ENCODE data around the gene BORCS6. TPM values are rescaled to one million over a fixed set of nuclear protein-coding genes. Genes with fewer than 3 reads are reported as not detected.

The BORCS6 gene
- total and polyA plus RNA-seq, 9 of the 15 experiments (the other 6 are each of a cell fraction or from before 2014, with no cell fraction given) = 0.01 to 7.4 (median 2.3) TPM

DNA sequence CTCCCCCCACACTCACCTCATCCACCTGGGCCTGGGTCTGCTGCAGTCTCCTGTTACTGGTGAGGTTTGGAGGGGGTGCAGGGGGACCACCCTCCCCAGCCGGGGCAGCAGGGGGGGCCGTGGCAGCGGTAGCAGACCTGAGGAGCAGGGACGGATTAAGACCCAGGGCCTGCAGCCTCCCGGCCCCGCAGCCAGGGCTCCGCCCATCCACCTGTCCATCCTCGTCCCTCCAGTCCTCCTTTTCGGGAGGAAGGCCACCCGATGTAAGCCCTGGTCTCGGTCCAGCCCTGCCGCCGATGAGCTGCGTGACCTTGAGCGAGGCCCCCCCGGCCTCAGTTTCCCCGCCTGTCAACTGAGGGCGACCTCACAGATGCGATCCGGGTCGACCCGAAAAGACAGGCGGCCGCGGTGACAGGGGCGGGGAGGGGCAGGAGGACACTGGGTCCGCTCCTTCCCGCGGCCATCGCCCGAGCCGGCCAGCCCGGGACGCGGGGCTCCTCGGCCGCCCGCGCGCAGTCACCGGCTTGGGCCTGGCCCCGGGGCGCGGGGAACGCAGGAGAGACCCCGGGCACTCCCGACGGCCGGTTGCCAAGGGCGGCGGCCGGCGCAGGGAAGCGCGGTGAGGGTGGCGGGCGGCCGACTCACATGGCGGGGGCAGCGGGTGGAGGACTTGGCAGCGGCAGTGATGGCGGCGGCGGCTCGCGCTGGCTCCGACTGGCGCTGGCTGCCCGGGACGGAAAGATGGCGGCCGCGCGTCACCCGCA lies 27.6 kb downstream of the BORCS6 start, which contains the start of gene VAMP2:
Gene VAMP2 (minus strand): TSS at position 716 of the 764 bp plus-strand sequence. CDS start 69 bp downstream, at position 647.
- peak within 1 kb of the TSS; percentile 96 to 98 for H3K9ac ChIP-seq (ENCODE audit: insufficient read depth in 1 of 2, low read depth in 2 of 2, low read length in 2 of 2)
- H3K27me3 ChIP-seq (ENCODE audit: control insufficient read depth in 2 of 2, insufficient read depth in 2 of 2, low read length in 2 of 2) = no peaks in the 10 kb centered on the region
- intact Hi-C loops (cut with micrococcal nuclease) = no loop called here
- FAIRE-seq = no peak
- H3K36me3 ChIP-seq (ENCODE audit: control insufficient read depth, insufficient read depth, low read length) = peaks cover 29% of the 10 kb centered on the region; the same call in 2 of the 3 replicates
- H3K4me3 ChIP-seq = peak within 1 kb of the TSS; percentile 97
- ChIA-PET POLR2A (interaction anchor here (1.0 kb wide), 1 partner anchor 8 kb away, joined by 3 read pairs; no protein-coding TSS in a partner anchor), CTCF (ENCODE audit: low intra/inter-chr PET ratio) (interaction anchor here (1.1 kb wide), 1 partner anchor 24 kb away, joined by 3 read pairs; no protein-coding TSS in a partner anchor)
- 0% methylated on average over 36 of the region's 75 CpGs for WGBS (ENCODE audit: insufficient coverage, low coverage, missing lambda C conversion rate)
- peaks cover 31% of the 10 kb centered on the region for H3K79me2 ChIP-seq (ENCODE audit: control insufficient read depth, insufficient read depth, low read length)
- ATAC-seq = peak; percentile 60
- H3K27ac ChIP-seq (ENCODE audit: extremely low read depth, low read depth, low read length) = peak within 1 kb of the TSS; percentile 97
- peak within 1 kb of the TSS; percentile 81 for H2AFZ ChIP-seq (ENCODE audit: low read depth, low read length)
- H3K9me1 ChIP-seq (ENCODE audit: control insufficient read depth, insufficient read depth, low read length) = peaks cover 5% of the 10 kb centered on the region
- no peaks in the 10 kb centered on the region for H3K9me3 ChIP-seq (replicated peaks; ENCODE audit: control insufficient read depth, insufficient read depth, low read depth, low read length)
- H3K4me2 ChIP-seq (ENCODE audit: insufficient read depth, low read length) = peak within 1 kb of the TSS; percentile 94
- BruUV-seq (replicated peaks) = no TSS peak
- DNase-seq (ENCODE audit: extremely low read depth in 1 of 4, low spot score in 3 of 4) = peak in 3 of 4 experiments; percentile 54 to 69 (median 59)
- peaks cover 34 to 50% of the 10 kb centered on the region in 2 experiments for H3K4me1 ChIP-seq (replicated peaks in 1 of 2; ENCODE audit: control insufficient read depth in 2 of 2, insufficient read depth in 2 of 2, low read length in 2 of 2)
- H4K20me1 ChIP-seq (replicated peaks; ENCODE audit: control insufficient read depth, insufficient read depth, low read length) = 0 out of 2 replicates have a peak, but pooled peaks cover 12% of the 10 kb centered on the region
- in situ Hi-C loops (cut with MboI) = no loop called here
- TF ChIP-seq, protein P1, sequence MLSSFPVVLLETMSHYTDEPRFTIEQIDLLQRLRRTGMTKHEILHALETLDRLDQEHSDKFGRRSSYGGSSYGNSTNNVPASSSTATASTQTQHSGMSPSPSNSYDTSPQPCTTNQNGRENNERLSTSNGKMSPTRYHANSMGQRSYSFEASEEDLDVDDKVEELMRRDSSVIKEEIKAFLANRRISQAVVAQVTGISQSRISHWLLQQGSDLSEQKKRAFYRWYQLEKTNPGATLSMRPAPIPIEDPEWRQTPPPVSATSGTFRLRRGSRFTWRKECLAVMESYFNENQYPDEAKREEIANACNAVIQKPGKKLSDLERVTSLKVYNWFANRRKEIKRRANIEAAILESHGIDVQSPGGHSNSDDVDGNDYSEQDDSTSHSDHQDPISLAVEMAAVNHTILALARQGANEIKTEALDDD (IDR thresholded peaks at IDR 0.05) = no peak
- TF ChIP-seq ERF (CRISPR knock-in tag; IDR thresholded peaks at IDR 0.05) = peak; percentile 57; the same call in 1 of the 2 replicates
- TF ChIP-seq, protein P2, sequence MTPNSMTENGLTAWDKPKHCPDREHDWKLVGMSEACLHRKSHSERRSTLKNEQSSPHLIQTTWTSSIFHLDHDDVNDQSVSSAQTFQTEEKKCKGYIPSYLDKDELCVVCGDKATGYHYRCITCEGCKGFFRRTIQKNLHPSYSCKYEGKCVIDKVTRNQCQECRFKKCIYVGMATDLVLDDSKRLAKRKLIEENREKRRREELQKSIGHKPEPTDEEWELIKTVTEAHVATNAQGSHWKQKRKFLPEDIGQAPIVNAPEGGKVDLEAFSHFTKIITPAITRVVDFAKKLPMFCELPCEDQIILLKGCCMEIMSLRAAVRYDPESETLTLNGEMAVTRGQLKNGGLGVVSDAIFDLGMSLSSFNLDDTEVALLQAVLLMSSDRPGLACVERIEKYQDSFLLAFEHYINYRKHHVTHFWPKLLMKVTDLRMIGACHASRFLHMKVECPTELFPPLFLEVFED (CRISPR knock-in tag; conservative IDR thresholded peaks at IDR 0.05) = no peak
- TF ChIP-seq, protein P3, sequence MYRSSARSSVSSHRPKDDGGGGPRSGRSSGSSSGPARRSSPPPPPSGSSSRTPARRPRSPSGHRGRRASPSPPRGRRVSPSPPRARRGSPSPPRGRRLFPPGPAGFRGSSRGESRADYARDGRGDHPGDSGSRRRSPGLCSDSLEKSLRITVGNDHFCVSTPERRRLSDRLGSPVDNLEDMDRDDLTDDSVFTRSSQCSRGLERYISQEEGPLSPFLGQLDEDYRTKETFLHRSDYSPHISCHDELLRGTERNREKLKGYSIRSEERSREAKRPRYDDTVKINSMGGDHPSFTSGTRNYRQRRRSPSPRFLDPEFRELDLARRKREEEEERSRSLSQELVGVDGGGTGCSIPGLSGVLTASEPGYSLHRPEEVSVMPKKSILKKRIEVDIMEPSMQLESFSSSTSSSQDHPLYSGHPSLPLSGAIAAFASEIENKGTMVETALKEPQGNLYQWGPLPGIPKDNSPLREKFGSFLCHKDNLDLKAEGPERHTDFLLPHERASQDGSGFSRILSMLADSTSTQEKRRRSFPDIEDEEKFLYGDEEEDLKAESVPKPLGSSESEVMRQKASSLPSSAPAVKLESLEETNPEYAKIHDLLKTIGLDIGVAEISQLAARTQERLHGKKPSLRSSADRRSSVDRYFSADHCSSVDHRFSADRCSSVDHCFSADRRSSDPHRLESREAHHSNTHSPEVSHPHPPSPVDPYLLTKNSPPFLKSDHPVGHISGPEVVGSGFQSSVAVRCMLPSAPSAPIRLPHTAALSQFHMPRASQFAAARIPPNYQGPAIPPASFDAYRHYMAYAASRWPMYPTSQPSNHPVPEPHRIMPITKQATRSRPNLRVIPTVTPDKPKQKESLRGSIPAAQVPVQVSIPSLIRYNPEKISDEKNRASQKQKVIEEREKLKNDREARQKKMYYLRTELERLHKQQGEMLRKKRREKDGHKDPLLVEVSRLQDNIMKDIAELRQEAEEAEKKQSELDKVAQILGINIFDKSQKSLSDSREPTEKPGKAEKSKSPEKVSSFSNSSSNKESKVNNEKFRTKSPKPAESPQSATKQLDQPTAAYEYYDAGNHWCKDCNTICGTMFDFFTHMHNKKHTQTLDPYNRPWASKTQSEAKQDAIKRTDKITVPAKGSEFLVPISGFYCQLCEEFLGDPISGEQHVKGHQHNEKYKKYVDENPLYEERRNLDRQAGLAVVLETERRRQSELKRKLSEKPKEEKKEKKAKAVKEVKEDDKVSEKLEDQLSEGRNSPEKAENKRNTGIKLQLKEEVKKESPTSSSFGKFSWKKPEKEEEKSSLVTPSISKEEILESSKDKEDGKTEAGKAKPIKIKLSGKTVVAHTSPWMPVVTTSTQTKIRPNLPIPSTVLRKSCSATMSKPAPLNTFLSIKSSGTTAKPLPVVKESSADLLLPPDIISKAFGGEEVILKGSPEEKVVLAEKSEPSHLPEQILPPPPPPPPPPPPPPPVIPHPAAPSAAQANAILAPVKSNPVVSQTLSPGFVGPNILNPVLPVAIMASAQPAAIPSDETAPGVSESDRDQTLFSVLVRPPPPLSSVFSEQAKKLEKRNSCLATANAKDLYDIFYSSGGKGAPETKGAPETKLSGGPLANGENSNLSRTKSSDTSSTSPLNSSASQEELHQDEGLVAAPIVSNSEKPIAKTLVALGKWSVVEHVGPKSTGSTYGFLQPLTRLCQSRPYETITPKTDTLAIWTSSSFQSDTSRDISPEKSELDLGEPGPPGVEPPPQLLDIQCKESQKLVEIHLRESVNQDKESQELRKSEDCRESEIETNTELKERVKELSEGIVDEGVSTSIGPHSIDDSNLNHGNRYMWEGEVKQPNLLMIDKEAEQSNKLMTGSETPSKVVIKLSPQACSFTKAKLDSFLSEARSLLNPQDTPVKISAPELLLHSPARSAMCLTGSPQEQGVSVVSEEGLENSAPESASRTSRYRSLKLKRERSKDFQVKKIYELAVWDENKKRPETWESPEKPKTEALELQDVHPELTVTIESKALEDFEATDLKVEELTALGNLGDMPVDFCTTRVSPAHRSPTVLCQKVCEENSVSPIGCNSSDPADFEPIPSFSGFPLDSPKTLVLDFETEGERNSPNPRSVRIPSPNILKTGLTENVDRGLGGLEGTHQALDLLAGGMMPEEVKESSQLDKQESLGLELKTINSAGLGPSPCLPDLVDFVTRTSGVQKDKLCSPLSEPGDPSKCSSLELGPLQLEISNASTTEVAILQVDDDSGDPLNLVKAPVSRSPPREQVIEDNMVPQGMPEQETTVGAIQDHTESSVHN (IDR thresholded peaks at IDR 0.05; ENCODE audit: borderline replicate concordance in 1 of 2, low read depth in 1 of 2) = no peak
- TF ChIP-seq ZFX (CRISPR knock-in tag; IDR thresholded peaks at IDR 0.05) = peak; percentile 70
- peak; percentile 22; the same call in 1 of the 2 replicates for TF ChIP-seq ZBTB1 (CRISPR knock-in tag; IDR thresholded peaks at IDR 0.05; ENCODE audit: borderline replicate concordance, low read depth)
- no peak for TF ChIP-seq HLTF (IDR thresholded peaks at IDR 0.05)
- TF ChIP-seq, protein P4, sequence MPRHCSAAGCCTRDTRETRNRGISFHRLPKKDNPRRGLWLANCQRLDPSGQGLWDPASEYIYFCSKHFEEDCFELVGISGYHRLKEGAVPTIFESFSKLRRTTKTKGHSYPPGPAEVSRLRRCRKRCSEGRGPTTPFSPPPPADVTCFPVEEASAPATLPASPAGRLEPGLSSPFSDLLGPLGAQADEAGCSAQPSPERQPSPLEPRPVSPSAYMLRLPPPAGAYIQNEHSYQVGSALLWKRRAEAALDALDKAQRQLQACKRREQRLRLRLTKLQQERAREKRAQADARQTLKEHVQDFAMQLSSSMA (CRISPR knock-in tag; IDR thresholded peaks at IDR 0.05) = peak; percentile 58; the same call in 1 of the 2 replicates
- peak; percentile 53 for TF ChIP-seq CHD1 (IDR thresholded peaks at IDR 0.05; ENCODE audit: low read length)
